Fibroblast of lung (primary cell): ENCODE results near the gene FAM83E.

Source experiments
- CTCF ChIP-seq, 2 donors: IDR thresholded peaks in 1 of 2; conservative IDR thresholded peaks in 1 of 2; 1 replicate in 1 of 2; 2 replicates in 1 of 2; pipeline ENCODE4 v1.5.1; 2011 to 2012; ENCODE audit warnings: low read length in 2 of 2, control low read depth in 1 of 2, inconsistent platforms in 1 of 2, low read depth in 1 of 2, mild to moderate bottlenecking in 1 of 2
- EZH2 ChIP-seq: IDR thresholded peaks from 2 replicates; pipeline ENCODE4 v1.5.1; 2012; ENCODE audit warnings: low read length, control low read depth, mild to moderate bottlenecking; ENCODE audit errors: missing control alignments

- TF ChIP-seq CTCF (conservative IDR thresholded peaks at IDR 0.05 in 1 of 2, IDR thresholded peaks at IDR 0.05 in 1 of 2; ENCODE audit: low read depth in 1 of 2, low read length in 2 of 2) (no peak), EZH2 (no peak)
Observed at GRCh38 chr19:48568345-48568886, 46.5 kb downstream of the FAM83E start.
